ENCODE data around the gene SLC9A9. TPM values are rescaled to one million over a fixed set of nuclear protein-coding genes. Genes with fewer than 3 reads are reported as not detected.

SLC9A9 gene
- total and polyA plus RNA-seq, 10 donors = 10.8 to 58.2 (median 44.7) TPM

- peaks cover 0 to 9% (median 0%) of the 10 kb centered on the region in 8 donors for H3K9me3 ChIP-seq
- DNase-seq = no peak
- H3K27me3 ChIP-seq (replicated peaks in 1 of 7) = no peaks in the 10 kb centered on the region
- 79 to 96% (median 92%) methylated on average over 2 of the region's 2 CpGs for WGBS, 5 donors
- H3K4me3 ChIP-seq = no peak overlapping the region
- H3K4me1 ChIP-seq = no peaks in the 10 kb centered on the region
- H3K27ac ChIP-seq = no peak overlapping the region
- peaks cover 0 to 6% (median 0%) of the 10 kb centered on the region in 6 donors for H3K36me3 ChIP-seq
- TF ChIP-seq POLR2AphosphoS5 (IDR thresholded peaks at IDR 0.05) (no peak), POLR2A (IDR thresholded peaks at IDR 0.05) (no peak)
- TF ChIP-seq, protein P1, sequence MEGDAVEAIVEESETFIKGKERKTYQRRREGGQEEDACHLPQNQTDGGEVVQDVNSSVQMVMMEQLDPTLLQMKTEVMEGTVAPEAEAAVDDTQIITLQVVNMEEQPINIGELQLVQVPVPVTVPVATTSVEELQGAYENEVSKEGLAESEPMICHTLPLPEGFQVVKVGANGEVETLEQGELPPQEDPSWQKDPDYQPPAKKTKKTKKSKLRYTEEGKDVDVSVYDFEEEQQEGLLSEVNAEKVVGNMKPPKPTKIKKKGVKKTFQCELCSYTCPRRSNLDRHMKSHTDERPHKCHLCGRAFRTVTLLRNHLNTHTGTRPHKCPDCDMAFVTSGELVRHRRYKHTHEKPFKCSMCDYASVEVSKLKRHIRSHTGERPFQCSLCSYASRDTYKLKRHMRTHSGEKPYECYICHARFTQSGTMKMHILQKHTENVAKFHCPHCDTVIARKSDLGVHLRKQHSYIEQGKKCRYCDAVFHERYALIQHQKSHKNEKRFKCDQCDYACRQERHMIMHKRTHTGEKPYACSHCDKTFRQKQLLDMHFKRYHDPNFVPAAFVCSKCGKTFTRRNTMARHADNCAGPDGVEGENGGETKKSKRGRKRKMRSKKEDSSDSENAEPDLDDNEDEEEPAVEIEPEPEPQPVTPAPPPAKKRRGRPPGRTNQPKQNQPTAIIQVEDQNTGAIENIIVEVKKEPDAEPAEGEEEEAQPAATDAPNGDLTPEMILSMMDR (IDR thresholded peaks at IDR 0.05 in 8 of 11, conservative IDR thresholded peaks at IDR 0.05 in 3 of 11) = no peak
- intact Hi-C loops (cut with DNase I; ENCODE audit: low total_unique reads) = no loop called here
Observed at GRCh38 chr3:143337387-143337786, 510.9 kb downstream of the SLC9A9 start.

DNA sequence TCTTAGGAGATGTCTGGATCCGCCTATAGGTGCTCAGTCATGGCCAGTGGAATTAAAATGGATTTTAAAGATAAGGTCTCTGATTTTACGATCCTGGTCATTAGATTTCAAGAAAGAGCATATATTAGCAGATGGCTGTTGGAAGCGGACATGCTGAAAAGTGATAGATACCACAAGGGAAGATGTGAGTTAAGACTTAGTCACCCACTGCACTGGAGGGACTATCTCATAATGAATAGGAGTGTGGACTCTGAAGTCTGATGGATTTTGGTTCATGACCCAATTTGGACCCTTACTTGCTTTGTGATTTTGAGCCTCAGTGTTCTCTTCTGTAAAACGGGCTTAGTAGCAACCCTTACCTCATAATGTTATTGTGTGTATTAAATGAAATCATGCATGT, 514.0 kb downstream of the SLC9A9 start:
- no peak overlapping the region for H3K4me3 ChIP-seq
- TF ChIP-seq, protein P1 (IDR thresholded peaks at IDR 0.05 in 8 of 11, conservative IDR thresholded peaks at IDR 0.05 in 3 of 11) = no peak
- TF ChIP-seq POLR2A (IDR thresholded peaks at IDR 0.05) (no peak), POLR2AphosphoS5 (IDR thresholded peaks at IDR 0.05) (no peak)
- H3K27ac ChIP-seq = no peak overlapping the region
- no peak for DNase-seq
- WGBS, 5 donors = 91 to 98% (median 96%) methylated on average over 4 of the region's 4 CpGs
- intact Hi-C loops (cut with DNase I; ENCODE audit: low total_unique reads) = no loop called here
- H3K36me3 ChIP-seq = peaks cover 0 to 6% (median 0%) of the 10 kb centered on the region in 6 donors
- H3K9me3 ChIP-seq = peaks cover 0 to 9% (median 0%) of the 10 kb centered on the region in 8 donors
- no peaks in the 10 kb centered on the region for H3K27me3 ChIP-seq (replicated peaks in 1 of 7)
- peaks cover 0 to 30% (median 21%) of the 10 kb centered on the region in 6 donors for H3K4me1 ChIP-seq

DNA sequence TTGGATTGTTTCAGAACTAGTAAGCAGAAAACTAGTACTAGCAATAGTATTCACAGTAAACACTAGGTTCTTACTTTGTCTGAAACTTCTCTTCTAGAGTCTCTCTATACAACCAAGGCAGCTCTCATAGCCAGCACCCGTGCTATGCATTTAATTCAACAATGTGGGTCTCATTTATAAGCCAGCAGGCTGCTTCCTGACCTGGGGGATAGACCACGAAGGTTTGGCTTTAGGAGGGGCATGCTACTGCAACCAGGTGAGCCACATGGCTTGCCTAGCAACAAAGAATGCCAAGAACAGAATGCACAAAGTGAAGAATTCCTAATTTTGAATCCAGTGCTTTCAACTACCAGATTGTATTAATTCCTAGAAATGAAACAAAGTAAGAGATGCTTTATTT, 514.9 kb downstream of the SLC9A9 start:
- WGBS, 5 donors = 32 to 76% (median 60%) methylated on average over 2 of the region's 2 CpGs
- DNase-seq = no peak
- no peak for TF ChIP-seq POLR2A (IDR thresholded peaks at IDR 0.05)
- intact Hi-C loops (cut with DNase I; ENCODE audit: low total_unique reads) = no loop called here
- Histone ChIP-seq H3K27me3 (replicated peaks in 1 of 7) (no peaks in the 10 kb centered on the region), H3K9me3 (peaks cover 0 to 9% (median 0%) of the 10 kb centered on the region in 8 donors), H3K4me3 (no peak overlapping the region), H3K27ac (no peak overlapping the region), H3K36me3 (peaks cover 0 to 6% (median 0%) of the 10 kb centered on the region in 6 donors), H3K4me1 (peaks cover 0 to 32% (median 21%) of the 10 kb centered on the region in 6 donors)

DNA sequence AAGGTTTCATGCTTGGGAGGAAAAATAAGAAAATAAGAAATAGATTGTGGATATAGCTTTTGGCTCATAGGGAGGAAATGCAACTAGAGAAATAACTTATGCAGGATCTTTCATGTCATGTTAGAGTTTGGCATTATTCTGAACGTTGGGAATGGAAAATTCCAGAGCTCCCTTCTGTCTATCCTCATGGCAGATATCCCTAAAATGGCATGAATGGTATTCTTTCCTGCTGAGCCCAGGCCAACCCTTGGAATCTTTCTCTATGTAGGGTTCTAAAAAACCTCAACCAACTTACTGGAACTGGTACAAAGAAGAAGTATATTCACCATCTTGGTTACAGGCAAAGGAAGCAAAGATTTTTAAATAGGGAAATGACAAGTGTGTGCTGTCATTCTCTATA, 516.2 kb downstream of the SLC9A9 start:
- H3K36me3 ChIP-seq = peaks cover 0 to 1% (median 0%) of the 10 kb centered on the region in 6 donors
- peaks cover 0 to 42% (median 30%) of the 10 kb centered on the region in 6 donors for H3K4me1 ChIP-seq
- TF ChIP-seq POLR2A (IDR thresholded peaks at IDR 0.05) = no peak
- TF ChIP-seq, protein P1 (IDR thresholded peaks at IDR 0.05 in 8 of 11, conservative IDR thresholded peaks at IDR 0.05 in 3 of 11) = no peak
- no peak for TF ChIP-seq POLR2AphosphoS5 (IDR thresholded peaks at IDR 0.05)
- H3K4me3 ChIP-seq = no peak overlapping the region
- intact Hi-C loops (cut with DNase I; ENCODE audit: low total_unique reads) = no loop called here
- H3K9me3 ChIP-seq = peaks cover 0 to 9% (median 0%) of the 10 kb centered on the region in 8 donors
- 29 to 53% (median 36%) methylated on average over 1 of the region's 1 CpG for WGBS, 5 donors
- no peaks in the 10 kb centered on the region for H3K27me3 ChIP-seq (replicated peaks in 1 of 7)
- peak overlapping the region in 1 of 8 donors; percentile 51 for H3K27ac ChIP-seq
- no peak for DNase-seq
